Loucy (cell line): ENCODE measurements around the gene RASSF4.

Experiments used
- H2AFZ ChIP-seq: fragments of 200-600 bp; sonication (generic); 2 replicates; pipeline ENCODE4 v1.6.0; 2016; ENCODE audit warnings: antibody characterized with exemption, mild to moderate bottlenecking, low read length, moderate library complexity
- H3F3A ChIP-seq: fragments of 200-600 bp; 2 replicates; pipeline ENCODE4 v1.6.0; 2016; ENCODE audit warnings: antibody characterized with exemption, low read depth, mild to moderate bottlenecking
- H3K27me3 ChIP-seq: fragments of 200-600 bp; sonication (generic); 2 replicates; pipeline ENCODE4 v1.6.1; 2014; ENCODE audit warnings: low read length, mild to moderate bottlenecking; ENCODE audit not compliant: insufficient read depth, poor library complexity, severe bottlenecking
- H3K36me3 ChIP-seq: fragments of 200-600 bp; sonication (generic); 2 replicates; pipeline ENCODE4 v1.6.1; 2016; ENCODE audit warnings: low read length; ENCODE audit not compliant: insufficient read depth
- H3K4me1 ChIP-seq: fragments of 200-600 bp; sonication (generic); 2 replicates; pipeline ENCODE4 v1.5.1; 2014; ENCODE audit warnings: low read length, mild to moderate bottlenecking; ENCODE audit not compliant: insufficient read depth, poor library complexity, severe bottlenecking
- H3K4me2 ChIP-seq: fragments of 200-600 bp; sonication (generic); 2 replicates; pipeline ENCODE4 v1.6.0; 2014; ENCODE audit warnings: antibody characterized with exemption, low read length, low read depth, mild to moderate bottlenecking; ENCODE audit not compliant: poor library complexity, severe bottlenecking
- H3K4me3 ChIP-seq: fragments of 200-600 bp; sonication (generic); 2 replicates; pipeline ENCODE4 v1.5.1; 2014; ENCODE audit warnings: low read length, mild to moderate bottlenecking, mixed read lengths; ENCODE audit not compliant: poor library complexity, severe bottlenecking
- H3K79me2 ChIP-seq: fragments of 200-600 bp; sonication (generic); 2 replicates; pipeline ENCODE4 v1.6.1; 2014; ENCODE audit warnings: low read length; ENCODE audit not compliant: insufficient read depth
- H3K9ac ChIP-seq: fragments of 200-600 bp; sonication (generic); 2 replicates; pipeline ENCODE4 v1.6.0; 2014; ENCODE audit warnings: mild to moderate bottlenecking, low read depth, low read length, moderate library complexity; ENCODE audit not compliant: poor library complexity, severe bottlenecking
- H3K9me2 ChIP-seq: fragments of 200-600 bp; sonication (generic); replicated peaks from 2 replicates; pipeline ENCODE4 v1.6.1; 2016; ENCODE audit warnings: low read depth, low read length, mixed read lengths
- H3K9me3 ChIP-seq: fragments of 200-600 bp; sonication (generic); 2 replicates; pipeline ENCODE4 v1.6.1; 2014; ENCODE audit warnings: mild to moderate bottlenecking, antibody characterized with exemption, low read length, low read depth; ENCODE audit not compliant: insufficient read depth
- H4K20me1 ChIP-seq: fragments of 200-600 bp; sonication (generic); 2 replicates; pipeline ENCODE4 v1.6.0; 2014; ENCODE audit warnings: antibody characterized with exemption, low read length, mild to moderate bottlenecking; ENCODE audit not compliant: insufficient read depth, poor library complexity, severe bottlenecking
- CTCF ChIP-seq: fragments of 200-600 bp; sonication (generic); conservative IDR thresholded peaks from 2 replicates; pipeline ENCODE4 v1.5.1; 2014; ENCODE audit warnings: mild to moderate bottlenecking, antibody characterized with exemption, low read length
- EZH2phosphoT487 ChIP-seq: fragments of 200-600 bp; IDR thresholded peaks from 2 replicates; pipeline ENCODE4 v1.6.1; 2018; ENCODE audit warnings: antibody characterized with exemption, mild to moderate bottlenecking, moderate library complexity, borderline replicate concordance

The RASSF4 gene

GRCh38 chr10:44992070-44992731 is 32.6 kb downstream of the RASSF4 start:
- Histone ChIP-seq H3K4me2 (no peak overlapping the region), H3K9me3 (no peaks in the 10 kb centered on the region), H2AFZ (no peak overlapping the region), H3K4me3 (no peak overlapping the region), H3K36me3 (no peaks in the 10 kb centered on the region), H3K9ac (no peak overlapping the region), H3K9me2 (no peaks in the 10 kb centered on the region), H3K79me2 (no peaks in the 10 kb centered on the region), H3F3A (peaks cover 13% of the 10 kb centered on the region; the same call in 1 of the 2 replicates), H4K20me1 (no peaks in the 10 kb centered on the region), H3K4me1 (peaks cover 37% of the 10 kb centered on the region), H3K27me3 (no peaks in the 10 kb centered on the region)
- TF ChIP-seq EZH2phosphoT487 (no peak), CTCF (no peak)

GRCh38 chr10:44992732-44993225 is 33.2 kb downstream of the RASSF4 start:
- no peak overlapping the region for H2AFZ ChIP-seq
- no peaks in the 10 kb centered on the region for H3K27me3 ChIP-seq
- no peak overlapping the region for H3K4me2 ChIP-seq
- no peaks in the 10 kb centered on the region for H3K9me3 ChIP-seq
- H3F3A ChIP-seq = peaks cover 13% of the 10 kb centered on the region; the same call in 1 of the 2 replicates
- no peak overlapping the region for H3K9ac ChIP-seq
- no peaks in the 10 kb centered on the region for H3K36me3 ChIP-seq
- peaks cover 2% of the 10 kb centered on the region; the same call in 1 of the 2 replicates for H3K79me2 ChIP-seq
- H3K4me3 ChIP-seq = no peak overlapping the region
- H4K20me1 ChIP-seq = no peaks in the 10 kb centered on the region
- TF ChIP-seq EZH2phosphoT487 (no peak), CTCF (no peak)
- no peaks in the 10 kb centered on the region for H3K9me2 ChIP-seq
- H3K4me1 ChIP-seq = peaks cover 42% of the 10 kb centered on the region

- H3K4me3 ChIP-seq = no peak overlapping the region
- TF ChIP-seq EZH2phosphoT487 (no peak), CTCF (no peak)
- H3K36me3 ChIP-seq = no peaks in the 10 kb centered on the region
- no peak overlapping the region for H2AFZ ChIP-seq
- peaks cover 7% of the 10 kb centered on the region; the same call in 1 of the 2 replicates for H3K79me2 ChIP-seq
- peaks cover 48% of the 10 kb centered on the region for H3K4me1 ChIP-seq
- H3K9me3 ChIP-seq = no peaks in the 10 kb centered on the region
- H4K20me1 ChIP-seq = no peaks in the 10 kb centered on the region
- peak overlapping the region; percentile 19 for H3K9ac ChIP-seq
- no peak overlapping the region for H3K4me2 ChIP-seq
- no peaks in the 10 kb centered on the region for H3K27me3 ChIP-seq
- H3F3A ChIP-seq = peaks cover 13% of the 10 kb centered on the region; the same call in 1 of the 2 replicates
- H3K9me2 ChIP-seq = no peaks in the 10 kb centered on the region
Observed at GRCh38 chr10:44993226-44993921, 33.8 kb downstream of the RASSF4 start.
